NCI-H345 (cell line): Measurements from ENCODE around the gene ZNRD2.
A peak's percentile ranks its signal among the peaks of the same experiment; 100 is the strongest.

Source experiments
- DNase-seq: peaks from one replicate; lab custom pipeline; 2025; lab: John Stamatoyannopoulos, UW

Gene ZNRD2

DNA sequence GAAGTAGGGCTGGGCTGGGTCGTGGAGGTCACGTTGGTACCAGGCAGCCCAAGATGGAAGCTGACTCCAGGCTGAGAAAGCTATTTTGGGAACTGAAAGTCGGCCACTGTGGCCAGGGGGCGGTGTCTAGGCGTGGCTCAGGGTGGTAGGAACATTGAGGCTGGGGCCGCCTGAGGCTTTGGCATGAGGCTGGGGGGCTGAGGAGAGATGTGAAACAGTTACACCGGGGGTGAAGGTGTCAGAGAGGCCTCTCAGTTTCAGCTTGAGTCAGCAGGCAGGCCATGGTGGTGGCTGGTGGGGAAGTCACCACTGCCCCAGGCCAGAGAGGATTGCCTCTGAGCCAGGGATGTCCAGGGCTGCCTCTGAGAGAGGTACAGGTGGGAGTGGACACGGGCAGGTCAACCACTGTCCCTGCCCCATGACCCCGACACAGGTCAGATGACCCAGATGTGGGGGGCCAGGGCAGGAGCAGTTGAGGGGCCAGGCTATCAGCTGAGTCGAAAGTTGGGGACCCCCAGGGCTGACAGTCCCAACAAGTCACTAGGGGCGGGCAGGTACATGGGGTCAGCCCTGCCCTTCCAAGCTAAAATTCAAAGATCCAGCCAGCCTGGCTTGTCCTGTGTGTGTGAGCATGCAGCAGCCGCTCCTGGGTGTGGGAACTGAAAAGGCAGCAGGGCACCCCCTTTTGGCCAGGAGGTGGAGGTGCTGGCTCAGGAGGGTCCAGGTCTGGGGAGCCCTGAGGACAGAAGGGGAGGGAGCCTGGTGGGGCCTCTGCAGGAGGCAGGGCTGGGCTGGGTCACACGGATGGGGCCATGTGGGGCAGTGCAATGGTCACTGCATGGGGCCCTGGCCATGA is 18.1 kb downstream of the ZNRD2 start:
- peak; percentile 23 for DNase-seq

DNA sequence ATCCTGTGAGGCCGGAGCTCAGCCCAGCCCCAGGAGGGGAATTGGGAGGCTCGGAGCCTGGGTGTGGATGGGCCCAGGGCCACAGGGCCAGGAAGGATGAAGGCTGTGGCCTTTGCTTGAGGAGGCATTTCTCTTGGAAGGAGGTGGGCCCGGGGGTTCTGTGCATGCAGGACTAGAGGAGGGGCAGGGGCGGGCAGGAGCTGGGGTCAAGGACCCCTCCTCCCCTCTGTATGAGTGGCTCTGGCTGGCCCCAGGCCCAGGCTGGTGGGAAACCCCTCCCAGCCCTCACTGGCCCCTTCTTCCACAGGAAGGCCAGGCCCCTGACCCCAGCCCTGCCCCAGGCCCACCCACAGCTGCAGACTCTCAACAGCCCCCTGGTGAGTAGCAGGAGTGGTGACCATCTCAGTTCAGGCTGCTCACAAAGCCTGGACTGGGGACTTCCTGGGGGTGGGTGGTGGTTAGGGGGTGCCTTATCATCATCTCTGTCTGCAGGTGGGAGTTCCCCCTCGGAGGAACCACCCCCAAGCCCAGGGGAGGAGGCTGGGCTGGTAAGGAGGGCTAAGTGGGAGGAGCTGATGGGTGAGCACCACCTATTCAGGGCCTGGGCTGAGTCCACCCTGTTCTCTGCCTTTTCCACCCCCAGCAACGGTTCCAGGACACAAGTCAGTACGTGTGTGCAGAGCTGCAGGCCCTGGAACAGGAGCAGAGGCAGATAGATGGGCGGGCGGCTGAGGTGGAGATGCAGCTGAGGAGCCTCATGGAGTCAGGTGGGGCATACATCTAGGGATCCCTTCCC is 19.4 kb downstream of the ZNRD2 start:
- DNase-seq = no peak

DNA sequence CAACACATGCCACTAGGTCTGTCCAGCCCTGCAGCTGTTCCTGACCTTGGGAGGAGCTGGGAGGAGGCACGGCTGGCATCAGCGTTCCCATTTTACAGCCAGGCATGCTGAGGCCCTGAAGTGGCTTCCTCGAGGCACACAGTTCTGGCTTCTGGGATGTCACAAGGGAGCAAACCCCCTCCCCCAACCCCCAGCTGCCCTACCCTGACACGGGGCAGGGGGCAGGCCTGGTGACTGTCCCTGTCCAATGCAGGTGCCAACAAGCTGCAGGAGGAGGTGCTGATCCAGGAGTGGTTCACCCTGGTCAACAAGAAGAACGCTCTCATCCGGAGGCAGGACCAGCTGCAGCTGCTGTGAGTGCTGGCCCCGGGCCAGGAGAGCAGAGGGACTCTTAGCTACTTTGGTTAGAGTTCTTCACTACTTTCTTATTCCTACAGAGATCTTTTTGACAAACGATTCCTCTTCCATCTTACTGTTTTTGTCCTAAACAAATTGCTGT is 20.0 kb downstream of the ZNRD2 start:
- peak; percentile 42 for DNase-seq

DNA sequence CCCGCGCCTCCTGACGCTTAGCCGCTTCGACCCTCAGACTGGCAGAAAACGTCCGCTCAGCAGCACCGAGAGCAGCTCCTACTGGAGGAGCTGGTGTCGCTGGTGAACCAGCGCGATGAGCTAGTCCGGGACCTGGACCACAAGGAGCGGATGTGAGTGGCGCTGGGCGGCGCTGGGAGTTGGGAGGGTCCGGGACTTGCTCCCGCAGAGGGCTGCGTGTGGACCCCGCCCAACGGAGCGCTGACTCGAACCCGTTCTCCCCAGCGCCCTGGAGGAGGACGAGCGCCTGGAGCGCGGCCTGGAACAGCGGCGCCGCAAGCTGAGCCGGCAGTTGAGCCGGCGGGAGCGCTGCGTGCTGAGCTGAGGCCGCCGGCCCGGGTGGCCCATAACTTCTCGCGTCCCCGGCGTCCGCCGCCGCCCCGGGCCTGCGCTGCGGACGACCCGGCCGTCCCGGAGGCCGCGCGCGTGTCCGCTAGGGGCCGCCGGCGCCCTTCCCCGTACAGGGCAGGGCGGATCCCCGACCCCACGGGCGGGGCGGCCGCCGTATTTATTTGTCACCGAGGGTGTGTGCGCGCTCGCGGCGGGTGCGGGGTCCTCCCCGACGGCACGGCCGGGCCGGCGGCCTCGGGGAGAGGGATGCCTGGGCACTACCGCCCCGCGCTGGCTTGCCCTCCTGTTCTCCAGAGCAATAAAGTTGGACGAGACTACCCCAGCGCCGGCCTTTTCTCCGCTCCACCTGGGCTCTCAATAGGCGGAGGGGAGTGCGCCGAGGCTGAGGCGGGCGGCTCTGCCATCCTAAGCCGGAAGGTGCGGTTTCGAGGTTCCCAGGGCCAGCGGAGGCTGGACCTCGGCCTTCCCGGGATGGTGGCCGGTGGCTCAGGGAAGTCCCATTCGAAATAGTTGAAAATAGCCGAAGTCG is 21.9 kb downstream of the ZNRD2 start:
- DNase-seq = no peak

DNA sequence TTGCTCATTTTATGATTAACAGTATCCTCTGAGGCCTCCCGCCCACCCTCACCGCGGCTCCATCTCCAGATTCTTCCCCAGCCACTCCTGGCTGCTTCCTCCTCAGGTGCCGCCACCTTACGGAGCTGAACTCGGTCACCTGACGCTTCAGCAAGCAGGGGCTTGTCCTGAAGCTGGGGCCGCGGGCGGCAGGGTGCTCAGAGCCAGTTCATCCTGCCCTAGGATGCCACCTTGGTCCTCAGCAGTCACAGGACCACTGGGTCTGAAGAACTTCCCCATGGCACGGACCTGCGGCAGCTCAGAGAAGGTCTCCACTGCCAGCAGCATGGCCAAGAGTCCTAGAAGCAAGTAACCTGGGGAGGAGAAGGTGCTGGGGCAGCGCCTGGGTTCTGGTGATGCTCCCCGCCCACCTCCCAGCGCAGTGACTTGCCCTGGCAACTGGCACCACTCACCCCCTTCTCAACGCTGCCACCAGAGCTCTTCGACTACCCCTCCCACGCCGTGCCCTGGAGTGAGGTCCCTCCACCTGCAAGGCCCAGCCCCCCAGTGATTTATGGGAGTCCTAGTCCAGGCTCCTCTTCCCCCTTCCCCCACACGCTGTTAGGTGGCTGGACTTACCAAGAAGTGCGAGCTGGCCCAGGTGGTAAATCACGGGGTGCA is 22.7 kb downstream of the ZNRD2 start:
- DNase-seq = no peak

DNA sequence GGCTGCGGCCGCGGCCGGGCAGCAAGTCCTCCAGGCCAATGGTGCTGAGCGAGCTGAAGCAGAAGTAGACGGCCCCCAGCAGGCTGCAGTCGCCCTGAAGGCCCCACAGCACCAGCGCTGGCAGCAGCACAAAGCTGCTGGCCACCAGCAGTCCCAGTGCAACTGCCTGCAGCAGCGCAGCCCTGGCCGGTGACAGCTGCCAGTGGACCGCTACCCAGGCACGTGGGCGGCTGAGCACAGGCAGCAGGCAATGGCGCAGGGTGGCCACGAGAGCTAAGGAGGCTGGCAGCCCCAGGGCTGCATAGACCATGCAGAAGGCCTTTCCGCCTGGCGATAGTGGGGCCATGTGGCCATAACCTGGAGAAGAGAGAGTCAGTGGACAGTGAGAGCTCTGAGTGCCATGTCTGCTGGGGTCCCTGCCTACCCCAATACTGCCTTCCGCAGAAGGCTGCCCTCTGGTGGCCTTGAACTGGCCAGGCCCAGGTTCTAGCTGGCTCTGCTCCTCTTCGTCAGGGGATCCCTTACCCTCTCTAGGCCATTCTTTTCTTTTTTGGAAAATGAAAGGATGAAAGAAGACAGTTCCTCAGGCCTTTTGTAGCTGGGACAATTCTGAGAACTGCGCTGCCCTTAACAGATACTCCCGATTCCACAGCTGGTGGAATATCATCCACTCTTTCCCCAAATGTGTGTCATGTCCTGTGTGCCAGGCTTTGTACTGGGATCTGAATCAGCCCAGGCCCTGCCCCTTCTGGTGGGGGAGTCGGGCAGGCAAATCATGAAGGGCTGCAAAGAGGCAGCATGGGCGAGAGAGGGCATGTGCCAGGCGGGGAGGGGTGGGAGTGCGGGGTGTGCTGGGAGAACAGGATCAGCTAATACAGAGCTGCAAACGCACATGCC is 23.5 kb downstream of the ZNRD2 start:
- DNase-seq = no peak

DNA sequence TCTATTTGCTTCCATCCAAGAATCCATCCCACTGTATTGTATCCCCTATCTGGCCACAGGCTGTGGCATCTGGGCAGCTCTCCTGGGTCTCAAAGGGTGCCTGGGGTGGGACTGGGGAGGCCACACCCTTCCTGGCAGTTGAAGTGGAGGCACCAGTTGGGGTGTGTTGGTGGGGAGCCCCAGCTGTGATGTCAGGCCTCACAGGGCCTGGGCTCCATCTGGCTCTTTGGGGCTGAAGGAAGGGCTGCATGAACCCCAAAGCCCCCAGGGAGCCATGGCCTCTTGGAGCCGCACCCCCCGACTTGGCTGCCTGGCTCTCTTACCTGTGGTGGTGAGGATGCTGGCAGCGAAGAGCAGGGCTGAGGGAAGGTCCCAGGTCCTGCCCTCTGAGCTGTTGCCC is 24.9 kb downstream of the ZNRD2 start:
- DNase-seq = no peak

DNA sequence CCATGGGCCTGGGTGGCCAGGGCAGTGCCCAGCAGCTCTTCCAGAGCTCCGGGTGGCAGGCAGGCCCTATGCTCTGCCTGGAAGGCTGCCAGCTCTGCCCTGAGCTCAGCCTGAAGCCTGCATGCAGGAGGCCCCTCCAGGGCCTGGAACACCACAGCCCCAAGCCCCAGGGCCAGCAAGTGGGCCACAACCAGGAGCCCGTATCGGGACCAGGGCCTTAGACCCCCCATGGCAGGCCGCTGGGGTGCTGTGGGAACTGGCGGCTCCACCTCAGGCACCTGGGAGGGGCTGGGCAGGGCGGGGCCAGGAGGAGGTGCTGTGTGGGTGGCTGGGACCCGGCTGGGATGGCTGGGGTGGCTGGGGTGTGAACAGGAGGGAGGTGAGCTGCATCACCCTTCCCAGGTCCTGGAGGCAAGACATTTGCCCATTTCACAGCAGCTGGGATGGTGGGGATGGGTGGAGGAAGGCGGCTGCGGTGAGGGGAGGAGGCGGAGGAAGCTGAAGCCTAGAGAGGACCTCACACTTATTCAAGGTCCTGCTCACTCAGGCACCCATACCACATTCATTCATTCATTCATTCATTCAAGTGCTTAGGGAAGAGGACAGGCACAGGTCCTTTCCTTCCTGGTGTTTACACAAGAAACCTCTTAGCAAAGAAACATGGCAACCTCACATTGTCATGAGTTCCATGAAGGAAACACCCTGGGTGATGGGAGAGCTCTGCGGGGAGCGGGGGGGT is 25.4 kb downstream of the ZNRD2 start, which contains the start of gene KCNK7:
TSS of gene KCNK7 (minus strand) at position 258 of the 739 bp plus-strand sequence. CDS start at position 230, 28 bp downstream.
- DNase-seq = no peak

DNA sequence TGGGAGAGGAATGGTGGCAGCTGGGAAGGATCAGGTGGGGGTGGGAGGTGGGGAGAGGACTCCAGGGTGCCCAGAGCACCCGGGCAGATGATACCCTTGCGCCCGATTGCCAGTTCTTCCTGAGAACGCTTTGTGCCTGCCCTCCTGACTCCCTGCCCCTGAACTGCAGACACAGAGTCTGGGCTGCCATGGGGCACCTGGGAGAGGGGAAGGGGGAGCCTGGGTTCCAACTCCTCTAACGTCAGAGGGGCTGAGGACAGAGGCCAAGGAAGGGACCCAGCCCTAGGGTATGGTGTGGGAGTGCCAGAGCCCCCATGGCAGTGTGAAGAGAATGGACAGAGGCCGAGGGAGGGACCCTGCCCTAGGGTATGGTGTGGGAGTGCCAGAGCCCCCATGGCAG is 26.2 kb downstream of the ZNRD2 start:
- DNase-seq = no peak

DNA sequence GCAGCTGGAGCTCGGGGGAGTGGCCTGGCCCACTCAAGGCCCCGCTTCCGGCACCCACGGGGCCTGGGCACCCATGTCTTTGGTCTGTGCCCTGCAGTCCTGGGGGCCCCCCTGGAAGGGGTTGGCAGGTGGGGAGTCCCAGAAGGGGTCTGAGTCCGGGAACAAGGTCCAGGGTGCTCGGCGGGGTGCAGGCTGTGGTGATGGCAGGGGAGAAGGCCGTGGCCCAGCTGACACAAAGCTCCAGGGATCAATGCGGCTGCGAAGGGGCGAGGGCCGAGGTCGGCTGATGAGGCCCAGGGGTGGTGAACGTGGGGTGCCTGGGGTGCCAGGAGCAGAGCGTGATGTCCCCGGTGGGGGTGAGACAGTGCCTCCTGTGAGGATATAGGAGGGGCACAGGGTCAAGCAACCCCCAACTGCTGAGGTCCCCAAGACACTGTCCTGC is 28.0 kb downstream of the ZNRD2 start:
- DNase-seq = no peak

DNA sequence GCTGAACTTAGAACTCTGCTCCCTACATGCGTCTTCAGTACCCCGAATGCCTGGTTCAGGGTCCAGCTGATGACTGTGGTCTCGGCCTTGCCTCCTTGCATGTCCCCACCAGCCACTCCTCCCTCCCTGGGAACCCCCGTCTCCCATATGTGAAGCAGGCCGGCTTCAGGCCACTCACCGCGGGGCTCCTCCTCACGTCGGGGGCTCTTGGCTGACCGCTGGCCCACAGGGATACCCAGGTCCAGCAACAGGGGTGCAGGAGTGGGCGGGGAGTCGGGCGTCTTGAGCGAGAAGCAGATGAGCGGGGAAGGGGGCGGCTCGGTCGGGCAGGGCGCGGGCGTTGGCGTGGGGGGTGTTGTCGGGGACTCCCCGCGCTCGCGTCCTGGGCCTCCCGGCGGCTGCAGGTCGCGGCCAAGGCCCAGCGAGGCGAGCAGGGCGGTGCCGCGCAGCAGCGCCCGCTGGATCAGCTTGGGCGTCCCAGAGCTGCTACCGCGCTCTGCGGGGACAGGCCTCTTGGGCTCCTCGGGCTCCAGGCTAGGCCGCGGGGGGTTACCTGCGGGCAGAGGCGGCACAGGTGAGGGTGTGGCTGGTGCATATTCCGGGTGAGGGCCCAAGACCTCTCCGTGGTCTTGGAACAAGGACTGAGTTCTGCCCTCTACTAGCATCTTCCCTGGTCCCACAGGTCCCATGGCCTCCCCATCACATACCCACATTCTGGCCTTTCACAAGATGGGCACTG is 29.1 kb downstream of the ZNRD2 start:
- DNase-seq = no peak

DNA sequence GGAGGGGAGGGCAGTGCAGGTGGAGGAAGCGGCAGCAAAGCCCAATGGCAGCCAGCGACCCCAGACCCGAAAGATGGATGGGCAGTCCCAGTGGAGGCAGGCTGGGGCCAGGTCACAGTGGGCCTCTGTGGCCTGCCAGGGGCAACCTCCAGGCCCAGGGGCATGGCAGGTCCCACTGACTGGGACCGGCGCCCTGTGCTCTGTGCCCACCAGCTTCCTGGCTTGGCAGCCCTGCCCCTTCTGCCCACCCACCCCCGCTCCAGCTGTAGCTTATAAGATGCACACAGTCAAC is 29.6 kb downstream of the ZNRD2 start:
- DNase-seq = no peak

DNA sequence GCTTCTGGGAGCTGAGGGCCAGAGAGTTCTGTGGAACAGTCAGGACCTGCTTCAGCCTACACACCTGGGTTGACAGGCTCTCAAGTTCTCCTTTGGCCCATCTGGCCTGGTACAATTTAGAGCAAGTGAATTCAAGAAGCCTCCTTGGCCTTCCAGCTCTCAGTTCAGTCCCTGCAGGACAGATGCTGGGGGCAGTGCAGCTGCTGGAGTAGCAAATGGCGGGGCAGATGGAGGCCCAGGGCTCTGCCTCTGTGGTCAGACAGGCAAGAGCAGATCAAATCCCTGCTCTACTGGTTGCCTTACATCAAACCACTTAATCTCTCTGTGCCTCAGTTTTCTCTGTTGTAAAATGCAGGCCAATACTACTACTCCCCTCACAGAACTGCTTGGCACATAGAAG is 34.0 kb downstream of the ZNRD2 start:
- DNase-seq = no peak

DNA sequence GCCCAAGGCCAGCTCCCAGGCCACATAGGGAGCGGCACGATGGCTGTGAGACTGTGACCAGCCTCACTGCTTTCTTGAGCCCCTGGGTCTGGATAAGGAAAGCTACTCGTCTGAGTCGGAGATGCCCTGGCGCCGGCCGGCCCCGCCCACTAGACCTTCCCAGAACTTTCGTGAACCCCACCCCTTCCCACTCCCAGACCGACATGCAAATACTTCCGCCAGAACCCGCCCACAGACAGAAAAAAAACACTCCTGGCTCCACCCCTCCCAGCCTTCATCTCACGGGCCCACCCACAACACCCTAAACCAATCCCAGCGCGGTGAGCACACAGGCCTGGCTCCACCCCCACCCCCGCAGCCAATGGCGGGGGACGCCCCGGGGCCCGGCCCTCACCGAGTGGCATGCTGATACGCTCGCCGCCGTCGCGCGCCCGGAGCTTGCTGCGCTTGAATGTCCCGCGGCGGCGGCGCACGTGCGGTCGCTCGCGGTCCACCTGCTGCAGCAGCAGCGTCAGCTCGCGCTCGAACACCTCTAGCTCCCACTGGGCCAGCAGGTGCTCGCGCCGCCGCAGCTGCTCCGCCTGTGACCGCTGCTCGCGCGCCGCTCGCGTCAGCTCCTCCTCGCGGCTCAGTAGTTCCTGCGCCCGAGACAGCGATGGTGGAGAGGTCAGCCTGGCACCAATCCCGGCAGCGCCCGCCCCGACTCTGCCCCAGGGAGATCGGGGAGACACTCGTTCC is 36.8 kb downstream of the ZNRD2 start:
- DNase-seq = no peak

DNA sequence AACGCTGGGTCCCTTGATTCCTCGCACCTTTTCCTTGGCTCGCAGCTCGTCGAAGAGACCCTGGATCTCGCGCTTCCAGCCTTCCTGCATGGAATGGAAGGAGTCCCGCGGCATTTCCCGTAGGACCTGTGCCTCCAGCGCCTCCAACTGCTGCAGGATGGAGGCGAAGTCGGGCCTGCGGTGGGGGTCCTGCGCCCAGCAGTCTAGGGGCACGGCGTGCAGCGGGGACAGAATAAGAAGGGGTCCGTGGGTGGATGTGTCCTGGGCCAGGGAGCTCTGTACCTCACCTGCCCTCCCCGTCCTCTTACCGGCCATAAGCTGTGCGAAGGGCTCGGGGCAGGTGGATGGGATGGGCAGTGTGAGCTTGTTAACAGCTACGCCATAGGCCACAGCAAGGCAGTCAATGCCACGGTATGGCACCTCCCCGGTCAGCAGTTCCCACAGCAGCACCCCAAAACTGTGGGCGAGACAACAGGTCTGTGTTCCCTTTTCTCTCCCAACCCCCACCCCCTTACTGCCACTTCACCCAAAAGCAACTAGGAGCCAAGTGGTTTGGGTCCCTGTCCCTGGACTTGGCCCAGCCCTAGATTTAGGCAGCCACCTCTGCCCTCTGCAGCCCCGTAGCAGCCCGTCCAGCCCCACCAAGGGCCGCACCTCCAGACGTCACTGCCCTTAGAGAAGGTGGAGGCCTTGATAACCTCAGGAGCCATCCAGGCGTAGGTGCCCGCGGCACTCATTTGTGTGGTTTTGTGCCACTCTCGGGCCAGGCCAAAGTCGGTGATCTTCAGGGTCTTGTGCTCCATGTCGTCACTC is 37.5 kb downstream of the ZNRD2 start:
- DNase-seq = no peak

DNA sequence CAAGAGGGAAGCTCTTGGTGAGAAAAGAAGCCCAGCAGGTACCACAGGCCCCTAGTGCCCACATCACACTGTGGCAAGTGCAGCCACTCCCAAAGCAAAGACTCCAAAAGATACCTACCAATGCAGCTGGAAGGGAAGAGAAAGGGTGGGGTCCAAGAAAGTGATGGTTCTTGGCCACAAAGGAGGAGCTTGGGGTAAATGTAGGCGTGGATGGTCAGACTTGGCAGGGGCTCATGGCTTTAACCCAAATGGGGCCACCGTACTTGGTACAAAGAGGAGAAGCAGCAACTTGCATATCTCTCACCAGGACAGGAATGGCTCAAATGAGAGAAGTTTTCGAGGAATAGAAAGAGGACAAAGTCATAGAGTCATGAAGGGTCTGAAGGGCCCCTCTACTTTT is 39.0 kb downstream of the ZNRD2 start:
- DNase-seq = no peak

DNA sequence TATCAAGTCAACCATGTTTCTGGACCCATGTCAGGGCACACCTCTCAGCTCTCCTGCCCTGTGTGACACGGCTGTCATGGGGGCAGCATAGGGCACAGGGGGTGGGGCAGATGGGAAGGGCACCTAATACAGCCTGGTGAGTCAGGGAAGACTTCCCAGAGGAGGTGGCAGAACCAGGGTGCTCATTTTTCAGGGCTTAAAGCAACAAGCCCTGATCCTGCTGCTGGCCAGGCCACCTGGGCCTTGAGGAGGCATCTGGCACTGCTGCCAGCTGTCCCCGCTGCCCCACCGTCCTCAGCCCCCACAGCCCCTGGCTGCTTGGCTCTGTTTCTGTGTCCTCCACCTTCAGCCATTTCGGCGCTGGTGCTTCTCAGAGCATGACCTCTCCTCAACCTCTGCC is 39.4 kb downstream of the ZNRD2 start:
- no peak for DNase-seq

DNA sequence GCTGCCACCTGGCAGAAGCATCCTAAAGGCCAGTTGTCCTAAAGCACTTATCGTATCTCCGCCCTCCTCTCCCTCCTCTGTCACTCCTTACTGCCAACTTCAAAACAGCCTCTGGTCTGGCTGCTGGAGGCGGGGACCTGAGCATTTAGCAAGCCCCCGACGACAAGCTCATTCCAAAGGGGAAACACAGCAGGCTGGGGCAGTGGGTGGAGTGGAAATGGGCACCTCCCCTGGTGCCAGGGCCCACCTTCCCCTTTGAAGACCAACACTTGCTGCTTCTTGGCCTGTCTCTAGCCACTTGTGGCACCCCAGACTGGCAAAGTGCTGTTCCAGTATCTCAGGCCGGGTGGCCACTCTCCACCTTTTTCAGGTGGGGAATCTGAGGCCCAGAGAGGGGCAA is 40.1 kb downstream of the ZNRD2 start:
- no peak for DNase-seq
